Measurements from ENCODE around the gene HOXC13.
A peak's percentile ranks its signal among the peaks of the same experiment; 100 is the strongest.

The HOXC13 gene

GRCh38 chr12:53977596-53978445 is 39.2 kb downstream of the HOXC13 start:
- H3K27ac ChIP-seq (ENCODE audit: extremely low read depth, low read depth, low read length): peak overlapping the region; percentile 91
- CTCF ChIA-PET: interaction anchor here (0.7 kb wide), 2 partner anchors 11 to 194 kb away, joined by 3 read pairs; no protein-coding TSS in a partner anchor
- no peak for TF ChIP-seq ZNF211 (tag by site-specific recombination; IDR thresholded peaks at IDR 0.05; ENCODE audit: low read depth)
- TF ChIP-seq PRDM1 (tag by site-specific recombination; IDR thresholded peaks at IDR 0.05): 0 out of 2 replicates have a peak, but pooled peaks have one; percentile 4
- no peak for TF ChIP-seq ZNF37A (tag by site-specific recombination; IDR thresholded peaks at IDR 0.05)
- no peak for TF ChIP-seq ZNF704 (tag by site-specific recombination; IDR thresholded peaks at IDR 0.05)
- TF ChIP-seq ZBTB1 (tag by site-specific recombination; IDR thresholded peaks at IDR 0.05): no peak
- TF ChIP-seq ZBTB17 (tag by site-specific recombination; IDR thresholded peaks at IDR 0.05): peak; percentile 17; the same call in 1 of the 2 replicates
- 0 out of 2 replicates have a peak, but pooled peaks have one; percentile 14 for TF ChIP-seq PRDM10 (tag by site-specific recombination; IDR thresholded peaks at IDR 0.05)
- TF ChIP-seq ZIC2 (tag by site-specific recombination; IDR thresholded peaks at IDR 0.05): 0 out of 2 replicates have a peak, but pooled peaks have one; percentile 6
- no peak for TF ChIP-seq KLF8 (tag by site-specific recombination; IDR thresholded peaks at IDR 0.05)
- no peak for TF ChIP-seq ZNF394 (tag by site-specific recombination; IDR thresholded peaks at IDR 0.05; ENCODE audit: borderline replicate concordance)
- peak; percentile 48 for TF ChIP-seq GLIS2 (tag by site-specific recombination; IDR thresholded peaks at IDR 0.05)
- TF ChIP-seq ZNF747 (tag by site-specific recombination; IDR thresholded peaks at IDR 0.05): no peak
- TF ChIP-seq ZNF600 (tag by site-specific recombination; IDR thresholded peaks at IDR 0.05): peak; percentile 41
- TF ChIP-seq ZFHX2 (tag by site-specific recombination; conservative IDR thresholded peaks at IDR 0.05): peak; percentile 44; the same call in 1 of the 2 replicates
- no peak for TF ChIP-seq HOXD13 (CRISPR knock-in tag; IDR thresholded peaks at IDR 0.05; ENCODE audit: borderline replicate concordance)
- TF ChIP-seq ZNF221 (tag by site-specific recombination; IDR thresholded peaks at IDR 0.05; ENCODE audit: borderline replicate concordance): no peak
- TF ChIP-seq ZNF777 (tag by site-specific recombination; IDR thresholded peaks at IDR 0.05; ENCODE audit: borderline replicate concordance): no peak
- 0 out of 2 replicates have a peak, but pooled peaks have one; percentile 39 for TF ChIP-seq PATZ1 (tag by site-specific recombination; IDR thresholded peaks at IDR 0.05)
- TF ChIP-seq YY1 (tag by site-specific recombination; IDR thresholded peaks at IDR 0.05): no peak
- TF ChIP-seq REST (tag by site-specific recombination; IDR thresholded peaks at IDR 0.05): no peak
- TF ChIP-seq ZNF398 (tag by site-specific recombination; IDR thresholded peaks at IDR 0.05): peak; percentile 46; the same call in 1 of the 2 replicates
- no peak for TF ChIP-seq AEBP2 (tag by site-specific recombination; IDR thresholded peaks at IDR 0.05; ENCODE audit: borderline replicate concordance)

More at GRCh38 chr12:53977596-53978445, 39.2 kb downstream of the HOXC13 start:
- POLR2A ChIA-PET: no interaction called here
- Histone ChIP-seq H3K4me1 (ENCODE audit: control insufficient read depth, insufficient read depth, low read length) (peaks cover 42% of the 10 kb centered on the region), H3K4me3 (ENCODE audit: low read depth, low read length) (no peak overlapping the region), H3K9me3 (ENCODE audit: control insufficient read depth, insufficient read depth, low read depth, low read length) (no peaks in the 10 kb centered on the region), H3K36me3 (ENCODE audit: control insufficient read depth in 2 of 2, insufficient read depth in 1 of 2, low read length in 2 of 2) (no peaks in the 10 kb centered on the region)

All from HEK293 (cell line).